Islet precursor cell (in vitro differentiated cells): ENCODE results near the gene RFX5.
A peak's percentile ranks its signal among the peaks of the same experiment; 100 is the strongest.
"Not testable (repeated sequence)": the region's sequence is repeated elsewhere in the genome, so short reads cannot be mapped to it uniquely, and the experiment has no call there.

Source experiments
- DNase-seq: peaks from one replicate; pipeline ENCODE4 v3.0.0-alpha.2; 2018

RFX5 gene

DNA sequence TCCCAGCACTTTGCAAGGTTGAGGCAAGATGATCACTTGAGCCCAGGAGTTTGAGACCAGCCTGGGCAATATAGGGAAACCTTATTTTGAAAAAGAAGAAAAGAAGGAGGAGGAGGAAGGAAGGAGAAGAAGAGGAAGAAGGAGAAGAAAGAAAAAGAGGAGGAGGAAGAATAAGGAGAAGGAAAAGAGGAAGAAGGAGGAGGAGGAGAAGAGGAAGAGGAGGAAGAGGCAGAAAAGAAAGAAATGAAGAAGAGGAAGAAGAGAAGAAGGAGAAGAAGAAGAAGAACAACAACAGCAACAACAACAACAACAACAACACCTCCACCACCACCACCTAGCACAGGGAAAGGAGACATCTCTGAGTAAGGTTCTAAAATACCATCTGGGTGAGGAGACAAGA is 14.8 kb upstream of the RFX5 start:
- DNase-seq, result no peak

DNA sequence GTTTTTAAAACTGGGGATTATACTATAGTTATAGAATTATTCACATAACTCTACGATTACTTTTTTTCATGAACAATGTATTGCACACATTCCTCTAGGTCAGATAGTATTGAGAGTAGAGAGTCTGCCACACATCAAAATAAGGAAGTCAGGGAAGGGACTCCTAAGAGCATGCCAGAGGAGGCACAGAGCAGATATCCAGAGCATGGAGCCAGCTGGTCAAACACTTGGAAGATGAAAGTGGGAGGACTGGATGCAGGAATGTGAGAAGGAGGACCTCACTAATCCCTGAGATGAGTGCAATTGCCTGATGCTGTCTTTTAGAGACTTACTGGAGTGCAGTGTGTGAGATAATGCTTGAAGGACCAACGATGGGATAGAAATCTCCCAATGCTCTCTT is 9.6 kb upstream of the RFX5 start:
- no peak for DNase-seq

DNA sequence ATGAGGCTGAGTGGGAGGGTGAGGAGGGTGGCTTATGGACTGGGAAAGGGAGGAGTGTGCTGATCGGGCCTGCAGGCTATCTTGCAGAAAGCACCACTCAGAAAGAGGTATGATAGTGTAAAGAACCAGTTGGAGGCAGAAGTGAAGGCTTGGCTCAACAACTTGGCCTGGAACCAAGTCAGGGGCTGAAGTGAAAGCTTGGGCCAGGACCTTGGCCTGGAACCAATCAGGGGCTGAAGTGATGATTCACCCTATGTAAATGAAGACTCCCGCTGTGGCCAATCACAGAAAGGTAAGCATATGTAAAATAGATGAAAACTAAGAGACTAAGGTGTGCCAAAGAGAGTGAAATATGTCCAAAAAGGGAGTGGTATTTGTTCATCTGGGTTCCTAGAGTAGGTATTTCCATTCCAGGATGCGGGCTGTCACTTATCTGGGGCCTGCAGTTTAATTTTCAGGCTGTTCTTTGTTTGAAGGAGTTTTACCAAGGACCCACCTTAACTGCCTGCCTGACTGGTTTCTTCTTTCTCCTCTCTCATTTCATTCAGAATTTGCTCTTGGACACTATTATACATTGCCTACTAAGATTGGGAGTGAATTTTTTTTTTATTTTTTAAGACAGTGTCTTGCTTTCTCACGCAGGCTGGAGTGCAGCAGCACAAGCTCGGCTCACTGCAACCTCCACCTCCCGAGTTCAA is 5.1 kb upstream of the RFX5 start:
- no peak for DNase-seq

DNA sequence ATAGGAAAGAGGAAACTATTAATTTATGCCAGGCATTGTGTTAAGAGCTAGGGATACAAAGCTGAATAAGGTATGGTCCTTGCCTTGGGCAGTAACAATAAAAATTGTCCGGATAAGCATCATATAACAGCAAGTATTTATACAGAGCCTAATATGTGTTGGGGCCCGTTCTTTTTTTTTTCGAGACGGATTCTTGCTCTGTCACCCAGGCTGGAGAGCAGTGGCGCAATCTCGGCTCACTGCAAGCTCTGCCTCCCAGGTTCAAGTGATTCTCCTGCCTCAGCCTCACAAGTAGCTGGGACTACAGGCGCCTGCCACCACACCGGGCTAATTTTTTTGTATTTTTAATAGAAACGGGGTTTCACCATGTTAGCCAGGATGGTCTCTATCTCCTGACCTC is 3.3 kb upstream of the RFX5 start:
- not testable (repeated sequence) for DNase-seq

DNA sequence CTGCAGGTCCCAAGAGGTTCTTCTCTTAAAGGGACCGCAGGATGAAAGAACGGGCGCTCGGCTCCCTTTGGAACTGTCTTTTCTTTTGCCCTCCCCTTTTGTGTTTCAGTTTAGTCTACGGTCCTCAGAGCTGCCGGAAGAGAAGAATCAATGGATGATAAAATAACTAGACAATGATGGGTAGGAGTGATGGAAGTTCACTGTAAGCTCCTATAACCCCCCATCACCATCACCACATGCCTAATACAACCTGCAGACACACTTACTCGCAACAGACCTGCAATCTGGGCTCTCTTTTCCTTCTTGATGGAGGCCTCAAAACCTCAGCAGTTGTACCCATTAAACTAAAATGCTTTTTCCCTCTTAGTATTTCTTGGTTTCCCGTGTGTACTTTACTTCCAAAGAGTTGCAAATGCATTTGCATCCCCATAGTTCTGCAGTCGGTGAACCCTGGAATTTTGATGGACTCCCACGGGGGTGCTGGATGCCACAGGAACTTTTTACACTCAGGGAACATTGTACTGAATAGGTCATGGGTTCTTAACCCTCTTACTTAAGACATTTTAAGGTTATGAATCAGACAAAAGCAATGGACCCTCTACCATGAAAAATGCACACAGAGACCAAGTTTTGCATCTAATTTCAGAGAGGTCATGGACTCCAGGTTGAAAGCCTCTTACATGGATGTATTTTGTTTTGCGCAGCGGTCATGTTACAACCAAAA is 633 bp upstream of the RFX5 start:
- no peak for DNase-seq

DNA sequence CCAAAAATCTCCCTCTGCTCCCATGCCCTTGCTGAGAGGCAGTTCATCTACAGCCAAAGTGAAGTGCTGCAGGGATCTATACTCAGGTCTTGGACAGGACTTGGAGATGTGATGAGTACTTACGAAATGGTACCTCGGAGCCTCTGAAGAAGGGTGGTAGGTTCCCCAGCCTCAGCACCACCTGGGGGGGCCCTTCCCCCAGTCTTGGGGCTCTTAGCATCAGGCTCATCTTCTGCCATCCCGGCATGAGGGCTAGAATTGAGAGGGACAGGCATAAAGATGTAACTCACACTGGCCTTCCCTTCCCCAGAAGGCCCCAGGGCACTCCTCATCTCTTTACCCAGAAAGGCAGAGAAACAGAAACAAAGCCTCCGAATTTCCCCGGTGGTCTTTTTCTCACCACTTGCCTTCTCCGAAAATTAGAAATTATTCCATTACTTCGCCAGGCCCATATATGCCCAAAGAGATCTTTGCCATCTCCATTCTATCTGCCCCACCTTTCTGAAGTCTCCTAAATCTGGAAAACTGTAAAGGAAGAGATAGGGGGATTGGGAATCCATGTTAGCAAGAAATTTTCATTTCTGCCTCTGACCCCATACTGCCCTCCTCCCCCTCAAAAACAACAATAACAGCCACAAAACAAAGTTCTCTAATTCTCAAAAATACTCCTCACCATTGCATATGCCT is 827 bp downstream of the RFX5 start:
- no peak for DNase-seq

DNA sequence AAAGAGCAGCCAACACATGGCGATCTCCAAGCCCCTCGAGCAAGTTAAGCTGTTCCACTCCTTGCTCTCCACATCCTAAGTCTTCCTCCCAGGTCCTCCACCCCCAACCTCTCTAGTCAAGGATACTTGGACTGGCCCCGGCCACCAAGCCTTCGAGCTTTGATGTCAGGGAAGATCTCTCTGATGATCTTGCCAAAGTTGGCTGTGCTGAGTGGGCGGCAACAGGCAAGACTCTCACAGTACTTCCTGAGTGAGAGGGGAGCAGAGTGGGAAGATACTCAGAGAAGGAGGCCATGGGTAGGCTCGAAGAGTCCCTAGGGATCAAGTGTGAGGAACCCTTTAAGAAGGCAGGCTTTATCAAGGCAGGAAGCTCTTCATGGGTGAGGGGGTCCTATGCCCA is 2.8 kb downstream of the RFX5 start:
- DNase-seq, result no peak

DNA sequence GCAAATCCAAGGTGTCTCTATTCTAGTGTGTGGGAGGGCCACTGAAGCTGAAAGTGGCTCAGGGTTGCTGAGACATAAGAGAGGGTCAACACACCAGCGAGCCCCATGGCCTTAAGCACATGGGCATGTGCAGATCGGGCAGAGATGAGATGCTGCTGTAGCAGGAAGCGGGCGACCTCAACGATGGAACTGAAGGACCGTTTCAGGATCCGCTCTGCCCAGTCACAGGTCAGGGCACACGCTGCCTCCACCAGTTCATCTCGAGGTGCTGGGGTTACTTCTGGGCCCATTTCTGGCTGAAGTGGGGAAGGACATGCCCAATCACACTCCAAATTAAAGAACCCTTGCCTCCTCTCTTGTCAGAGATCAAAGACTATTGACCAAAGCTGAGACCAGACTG is 3.5 kb downstream of the RFX5 start:
- DNase-seq, result no peak

DNA sequence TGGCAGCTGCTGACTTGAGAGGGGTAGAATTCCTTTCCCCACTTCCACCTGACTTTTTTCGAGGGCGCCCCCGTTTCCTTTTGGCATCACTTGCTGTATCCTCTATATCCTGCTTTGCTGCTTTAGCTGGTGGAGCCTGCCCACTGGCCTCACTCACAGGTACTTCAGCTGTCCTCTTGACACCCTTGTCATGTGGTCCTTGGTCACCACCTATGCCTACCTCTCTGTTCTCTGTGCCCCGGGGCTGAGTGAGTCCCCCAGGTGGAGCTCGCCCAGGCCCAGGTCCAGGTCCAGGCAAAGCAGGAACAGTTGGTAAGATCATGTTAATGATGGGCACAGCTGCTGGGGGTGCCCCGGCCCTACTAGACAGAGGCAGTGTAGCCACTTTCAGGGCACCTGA is 4.5 kb downstream of the RFX5 start:
- no peak for DNase-seq

DNA sequence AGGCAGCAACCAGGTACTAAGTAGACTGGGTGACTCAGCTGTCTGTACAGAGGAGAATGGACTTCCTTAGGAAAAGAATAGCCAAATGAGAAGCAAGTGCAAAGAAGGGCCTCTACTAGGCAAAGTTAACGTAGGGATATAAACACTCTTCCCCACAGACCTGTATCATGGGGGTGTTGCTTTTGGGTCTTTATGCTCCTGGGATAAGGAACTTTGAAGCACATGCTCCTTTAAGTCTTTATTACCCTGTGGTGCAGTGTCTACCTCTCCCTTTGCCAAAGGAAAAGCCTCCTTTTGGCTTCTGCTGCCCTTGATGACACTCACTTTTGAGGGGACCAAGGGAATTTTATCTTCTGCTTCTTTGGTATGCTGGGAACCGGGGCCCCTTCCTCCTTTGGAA is 5.0 kb downstream of the RFX5 start:
- no peak for DNase-seq

DNA sequence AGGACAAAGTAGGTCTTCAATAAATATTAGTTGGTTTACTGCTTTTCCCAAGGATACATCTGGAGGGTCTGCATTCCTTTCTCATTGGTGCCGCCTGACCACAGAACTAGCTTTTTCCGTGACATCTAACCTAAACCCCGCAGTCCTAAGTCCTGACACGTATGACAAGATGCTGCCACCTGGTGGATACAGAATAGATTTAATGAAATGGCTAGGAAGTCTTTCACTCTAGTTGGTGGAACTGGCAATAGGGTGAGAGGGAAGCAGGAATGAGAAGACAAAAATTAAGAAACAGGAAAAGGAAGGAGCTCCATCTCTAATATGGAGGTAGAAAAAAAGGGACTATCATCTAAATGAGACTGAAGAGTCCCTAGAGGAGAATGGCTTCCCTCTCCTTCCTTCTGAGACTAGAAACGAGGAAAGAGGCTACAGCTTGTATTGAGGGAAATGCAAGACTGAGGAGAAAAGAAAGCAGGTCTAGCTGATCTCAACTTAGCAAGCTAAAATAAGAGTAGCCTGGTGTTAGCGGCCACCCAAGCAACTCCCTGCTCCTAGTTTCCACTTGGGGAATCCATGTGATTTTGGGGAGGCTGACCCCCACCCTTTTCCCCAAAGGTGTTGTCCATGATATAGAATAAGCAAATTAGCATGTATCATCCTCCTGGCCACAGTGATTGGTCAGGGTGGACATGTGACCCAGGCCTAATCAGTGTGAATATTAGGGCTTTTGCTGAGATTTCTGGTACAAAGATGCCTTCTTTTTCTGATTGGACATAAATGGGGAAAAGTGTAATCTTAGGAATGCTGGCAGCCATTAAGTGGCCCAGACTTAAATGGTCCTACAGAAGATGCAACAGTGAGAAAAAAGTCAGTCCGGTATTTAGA is 5.9 kb downstream of the RFX5 start:
- peak; percentile 89 for DNase-seq

DNA sequence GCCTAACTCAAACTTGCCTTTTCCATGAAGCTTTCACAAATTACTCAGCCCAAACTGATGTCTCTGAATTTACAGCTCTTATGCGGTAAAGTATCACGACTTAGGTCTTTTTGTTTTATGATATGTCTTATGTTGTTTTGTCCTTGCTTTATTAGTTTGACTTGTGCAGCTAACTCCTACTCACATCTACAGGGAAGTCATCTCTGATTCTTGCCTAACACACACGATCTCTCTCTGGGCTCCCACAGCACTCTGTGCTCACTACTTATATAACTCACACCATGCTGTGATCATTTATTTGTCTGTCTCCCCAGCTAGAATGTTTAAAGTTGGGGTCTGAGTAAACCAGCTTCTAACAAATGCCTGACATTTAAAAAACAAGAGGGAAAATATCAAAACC is 10.5 kb downstream of the RFX5 start:
- no peak for DNase-seq

DNA sequence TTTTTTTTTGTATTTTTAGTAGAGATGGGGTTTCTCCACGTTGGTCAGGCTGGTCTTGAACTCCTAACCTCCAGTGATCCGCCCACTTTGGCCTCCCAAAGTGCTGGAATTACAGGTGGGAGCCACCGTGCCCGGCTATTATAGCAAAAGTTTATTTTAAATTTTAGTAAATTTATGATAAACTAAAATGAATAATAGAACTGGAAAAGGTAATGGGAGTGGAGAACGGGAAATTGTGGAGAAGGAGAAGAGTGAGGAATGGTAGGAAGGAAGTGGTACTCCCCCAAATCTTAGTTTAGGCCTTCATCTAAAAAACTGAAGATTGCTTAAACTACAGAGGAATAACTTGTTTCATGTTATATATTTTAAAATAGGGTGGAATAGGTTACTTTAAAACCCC is 12.2 kb downstream of the RFX5 start:
- DNase-seq, result no peak

DNA sequence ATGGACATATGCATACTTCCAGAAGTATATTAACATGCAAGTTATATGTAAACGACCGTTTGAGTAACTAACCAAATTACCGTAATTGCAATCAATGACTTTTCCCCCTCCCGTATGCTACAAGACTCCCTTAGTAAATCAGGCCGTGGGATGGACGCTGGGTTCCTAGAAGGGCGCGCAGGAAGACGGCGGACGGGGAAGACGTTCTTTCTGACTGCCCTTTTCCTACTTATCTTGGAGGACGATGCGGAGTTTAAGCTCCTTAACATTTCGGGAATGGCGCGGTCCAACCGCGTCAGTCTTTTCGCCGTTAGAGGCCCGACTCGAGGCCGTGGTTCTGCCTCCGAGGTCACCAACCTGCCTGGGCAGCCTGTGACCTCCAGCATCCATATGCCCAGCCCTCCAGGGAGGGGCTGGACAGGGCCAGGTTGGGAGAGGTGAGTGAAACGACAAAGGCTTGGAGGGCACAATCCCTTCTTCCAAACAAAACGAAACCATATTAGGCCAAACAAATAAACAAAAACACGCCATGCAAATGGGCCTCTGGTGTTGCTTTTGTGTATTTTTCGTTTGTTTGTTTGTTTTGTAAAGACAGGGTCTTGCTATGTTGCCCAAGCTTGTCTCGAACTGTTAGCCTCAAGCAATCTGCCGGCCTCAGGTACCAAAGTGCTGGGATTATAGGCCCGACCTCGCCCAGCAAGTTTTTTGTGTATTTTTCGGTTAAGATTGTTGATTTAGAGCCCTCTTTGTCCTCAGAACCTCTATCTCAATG is 19.0 kb downstream of the RFX5 start:
- peak; percentile 69 for DNase-seq

DNA sequence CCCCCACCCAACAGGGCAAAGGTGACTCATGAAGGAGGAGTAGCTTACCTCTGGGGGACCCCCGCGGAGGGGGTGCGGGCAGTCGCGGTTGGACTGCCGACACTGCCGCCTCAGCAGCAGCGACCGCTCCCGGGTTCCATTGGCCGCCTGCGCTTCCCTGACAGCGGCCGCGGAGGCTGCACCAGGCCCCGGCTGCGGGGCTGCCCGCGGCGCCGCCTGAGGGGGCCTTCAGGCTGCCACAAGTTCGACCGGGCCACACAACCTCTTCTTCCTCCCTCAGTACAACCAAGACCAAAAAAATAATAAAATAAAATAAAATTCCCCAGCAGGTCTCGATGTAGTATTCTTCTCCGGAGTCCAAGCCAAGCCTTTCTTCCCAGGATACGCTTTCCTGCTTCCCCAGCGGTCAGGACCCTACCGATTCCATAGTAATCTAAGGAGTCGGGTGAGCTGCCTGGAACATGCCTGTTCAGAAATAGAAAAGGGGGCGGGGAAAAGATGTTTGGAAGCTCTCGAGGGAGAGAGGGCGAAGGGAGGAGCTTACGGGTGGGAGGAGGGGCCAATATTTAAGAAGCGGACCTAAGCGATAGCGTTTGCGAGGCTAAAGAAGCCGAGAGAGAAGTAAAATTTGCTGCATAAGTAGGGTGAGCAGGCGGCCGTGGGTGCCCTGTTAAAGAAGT is 19.7 kb downstream of the RFX5 start, which contains the start of gene PI4KB:
Gene PI4KB (minus strand): TSS at position 194 of the 680 bp plus-strand sequence. CDS start 10,935 bp downstream, outside the sequence.
- peak; percentile 98 for DNase-seq

DNA sequence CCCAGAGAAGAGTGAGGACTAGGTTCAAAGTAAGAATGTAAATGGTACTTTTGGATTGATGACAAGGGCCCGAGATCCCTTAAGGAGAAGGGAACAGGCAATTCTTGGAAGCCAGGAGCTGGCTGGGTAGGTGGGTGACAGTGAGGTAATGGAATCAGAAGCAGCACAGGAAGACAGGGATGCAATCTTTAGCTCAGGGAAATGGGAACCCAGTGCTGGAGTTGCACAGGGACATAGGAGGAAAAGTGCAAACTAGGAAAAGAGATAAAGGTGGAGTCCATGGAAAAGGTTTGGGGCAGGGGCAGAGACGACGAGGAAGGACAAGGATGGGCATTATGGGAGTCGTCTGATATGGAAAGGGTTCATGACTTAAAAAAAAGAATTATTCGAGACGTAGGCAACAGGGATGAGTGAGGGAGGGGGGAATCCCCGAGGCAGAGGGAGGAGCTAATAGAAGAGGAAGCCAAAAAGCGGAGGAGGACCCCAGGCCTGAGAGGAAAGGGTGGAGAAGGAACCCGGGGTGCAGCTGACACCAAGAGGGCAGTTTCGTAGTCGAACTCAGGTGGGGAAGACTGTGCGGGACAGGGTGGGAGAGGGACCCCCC is 20.3 kb downstream of the RFX5 start:
- DNase-seq, result no peak

DNA sequence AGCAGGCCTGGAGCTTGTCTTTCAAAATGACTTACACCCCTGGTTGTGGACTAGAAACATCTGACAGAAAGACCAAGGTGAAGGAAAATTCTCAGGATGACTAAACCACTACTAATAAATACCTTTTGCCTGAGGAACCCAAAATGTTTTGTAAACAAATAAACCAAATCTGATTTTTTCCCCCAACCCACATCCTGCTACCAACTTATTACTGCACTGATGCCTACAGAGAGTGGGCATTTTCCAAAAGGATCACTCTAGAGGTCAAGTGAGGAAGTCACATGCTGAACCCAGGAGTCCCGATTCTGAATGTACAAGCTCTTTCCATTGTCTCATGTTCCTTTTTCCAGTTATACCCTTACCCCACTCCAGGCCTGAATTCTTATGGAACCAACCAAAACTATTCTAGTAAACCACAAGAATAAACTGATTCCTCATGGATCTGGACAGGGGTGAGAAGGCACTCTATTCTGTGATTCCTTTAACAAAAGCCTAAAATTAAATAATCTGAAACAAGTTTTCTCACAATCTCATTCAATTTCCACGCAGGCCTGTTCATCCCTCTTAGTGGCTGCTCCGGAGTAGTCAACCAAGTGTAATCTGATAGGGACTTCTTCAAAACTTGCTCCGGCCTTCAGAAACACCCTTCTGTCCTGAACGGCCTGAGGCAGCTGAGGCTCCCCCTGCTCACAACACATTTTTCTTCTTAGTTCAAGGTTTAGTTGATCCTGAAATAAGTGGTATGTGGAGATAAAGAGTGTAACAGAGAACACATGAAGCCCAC is 21.2 kb downstream of the RFX5 start:
- DNase-seq, result no peak

DNA sequence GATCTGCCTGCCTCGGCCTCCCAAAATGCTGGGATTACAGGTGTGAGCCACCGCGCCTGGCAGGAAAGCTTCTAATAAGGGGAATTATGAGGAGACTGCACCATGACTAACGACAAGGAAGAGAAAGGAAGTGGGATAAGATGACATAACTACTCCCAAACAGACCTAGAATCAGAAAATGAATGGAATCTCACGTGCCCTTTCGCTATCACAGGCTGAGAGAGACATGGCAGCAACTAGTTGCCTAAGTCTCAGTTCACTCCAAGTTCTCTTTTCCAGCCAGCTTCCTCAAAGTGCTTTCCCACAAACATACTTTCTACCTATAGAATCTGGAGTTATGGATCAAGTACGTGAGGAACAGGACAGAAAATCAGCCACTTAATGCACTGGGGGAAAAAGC is 21.8 kb downstream of the RFX5 start:
- DNase-seq, result no peak

DNA sequence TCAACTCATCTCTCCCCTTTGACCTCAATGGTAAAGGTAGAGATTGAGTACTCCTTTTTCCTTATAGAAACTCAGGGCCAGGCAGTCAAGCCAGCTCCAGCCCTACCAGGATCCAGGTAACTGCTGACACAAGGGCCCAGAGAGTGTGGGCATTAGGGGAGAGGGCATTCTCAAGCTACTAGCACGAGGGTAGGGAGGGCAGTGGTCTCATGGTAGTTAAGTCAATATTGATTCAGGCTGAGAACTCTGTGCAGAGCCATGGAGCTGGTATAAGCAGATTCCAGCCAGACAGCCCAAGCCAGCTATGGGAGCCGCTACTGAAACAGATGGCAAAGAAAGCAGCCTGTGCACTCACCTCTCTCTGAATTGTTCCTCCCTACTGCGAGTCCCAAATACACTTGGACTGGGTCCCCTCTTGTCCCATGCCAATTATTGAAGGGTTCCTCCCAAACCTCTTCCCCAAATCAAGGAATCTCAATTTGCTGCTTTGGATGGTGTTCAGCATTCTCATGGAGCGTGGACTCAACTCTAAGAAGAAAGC is 22.6 kb downstream of the RFX5 start:
- no peak for DNase-seq

DNA sequence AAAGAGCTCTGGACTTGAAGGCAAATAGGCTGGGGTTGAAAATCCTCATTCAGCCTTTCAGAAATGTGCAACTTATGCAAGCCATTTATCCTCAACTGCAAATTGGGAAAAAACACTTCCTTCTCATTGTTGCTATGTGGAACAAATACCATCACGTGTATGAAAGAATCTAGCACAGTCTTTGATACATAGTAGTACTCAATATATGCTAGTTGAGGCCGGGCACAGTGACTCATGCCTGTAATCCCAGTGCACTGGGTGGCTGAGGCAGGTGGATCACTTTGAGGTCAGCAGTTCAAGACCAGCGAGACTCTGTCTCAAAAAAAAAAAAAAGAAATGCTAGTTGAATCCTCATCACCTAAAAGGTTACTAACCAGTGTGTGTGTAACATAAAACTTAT is 28.1 kb downstream of the RFX5 start:
- no peak for DNase-seq
